Femur (tissue), 1 donor: ENCODE measurements around the gene CADPS.

Experiments
- DNase-seq: peaks from one replicate; pipeline ENCODE4 v3.0.0-alpha.2; 2017

The CADPS gene

DNA sequence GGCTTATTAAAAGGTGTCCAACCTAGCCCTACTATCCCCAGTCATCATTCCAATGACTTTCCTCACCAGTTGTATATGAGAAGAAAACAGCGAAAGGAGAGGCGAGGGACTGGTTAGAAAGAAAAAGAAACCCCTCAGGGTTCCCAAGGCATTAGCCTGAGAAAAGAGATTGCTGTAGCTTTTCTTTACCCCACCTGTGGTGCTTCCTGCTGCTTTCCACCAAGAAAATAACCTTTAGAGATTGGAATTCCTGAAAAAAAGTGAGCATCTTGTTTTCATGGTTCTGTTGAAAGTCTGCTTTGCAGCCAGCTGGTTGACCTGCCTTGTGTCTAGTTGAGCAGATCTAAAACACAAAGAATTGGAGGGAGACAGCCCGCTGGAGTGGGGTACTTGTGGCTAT lies 196.4 kb downstream of the CADPS start:
- DNase-seq, result no peak

- no peak for DNase-seq
These were observed 197.3 kb downstream of the CADPS start for GRCh38 chr3:62677926-62678325.

DNA sequence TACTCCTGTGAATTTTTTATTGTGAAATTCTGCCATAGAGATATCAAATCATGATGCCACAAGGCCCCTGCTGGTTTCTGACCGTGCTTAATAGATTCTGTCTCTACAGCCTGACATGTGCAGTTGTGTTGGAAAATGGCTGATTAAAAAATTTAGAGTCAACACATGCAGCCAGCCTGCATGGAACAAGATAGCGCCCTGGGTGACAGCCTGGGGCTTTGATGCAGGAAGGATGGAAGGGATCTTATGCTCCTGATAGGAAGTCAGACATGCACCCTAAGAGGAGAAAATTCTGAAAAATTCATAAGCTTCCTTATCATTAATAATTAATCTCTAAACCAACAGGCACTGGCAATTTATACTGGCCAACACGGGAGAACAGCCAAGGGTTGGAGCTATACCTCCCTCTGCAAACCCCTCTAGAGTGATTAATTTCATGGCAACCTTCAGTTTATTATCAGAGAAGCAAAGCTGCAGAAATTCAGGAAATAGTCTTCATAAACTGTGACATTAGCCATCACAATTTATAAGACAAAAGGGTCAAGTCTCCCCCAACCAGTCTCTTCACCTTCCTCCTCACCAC lies 198.4 kb downstream of the CADPS start:
- DNase-seq, result no peak

GRCh38 chr3:62675492-62675891 lies 199.7 kb downstream of the CADPS start:
- no peak for DNase-seq

GRCh38 chr3:62672988-62673313 lies 202.3 kb downstream of the CADPS start:
- DNase-seq, result no peak

GRCh38 chr3:62672270-62672987 lies 202.8 kb downstream of the CADPS start:
- no peak for DNase-seq

- DNase-seq, result no peak
These were observed 204.9 kb downstream of the CADPS start for GRCh38 chr3:62670351-62670750.

- no peak for DNase-seq
These were observed 206.1 kb downstream of the CADPS start for GRCh38 chr3:62669161-62669560.

GRCh38 chr3:62667714-62668113 lies 207.5 kb downstream of the CADPS start:
- DNase-seq, result no peak

GRCh38 chr3:62665627-62666437 lies 209.4 kb downstream of the CADPS start:
- peak; percentile 70 for DNase-seq

DNA sequence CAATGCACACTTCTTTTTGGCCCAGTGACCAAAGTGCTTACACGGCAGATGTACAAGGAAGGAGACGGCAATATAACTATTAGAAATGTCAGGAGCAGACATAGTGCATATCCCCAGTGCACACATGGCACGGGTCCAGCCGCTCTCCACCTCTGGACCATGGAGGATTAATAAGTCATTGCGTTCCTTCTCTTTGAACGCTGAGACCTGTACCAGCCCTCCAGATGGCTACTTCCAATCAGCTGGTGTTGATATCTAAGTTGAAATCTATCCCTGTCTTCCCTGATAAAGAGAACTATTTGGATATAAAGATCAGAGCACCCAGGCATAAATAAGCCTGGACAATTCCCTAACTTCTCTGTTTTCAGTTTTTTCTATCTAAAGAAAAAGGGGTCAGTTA lies 212.5 kb downstream of the CADPS start:
- no peak for DNase-seq

DNA sequence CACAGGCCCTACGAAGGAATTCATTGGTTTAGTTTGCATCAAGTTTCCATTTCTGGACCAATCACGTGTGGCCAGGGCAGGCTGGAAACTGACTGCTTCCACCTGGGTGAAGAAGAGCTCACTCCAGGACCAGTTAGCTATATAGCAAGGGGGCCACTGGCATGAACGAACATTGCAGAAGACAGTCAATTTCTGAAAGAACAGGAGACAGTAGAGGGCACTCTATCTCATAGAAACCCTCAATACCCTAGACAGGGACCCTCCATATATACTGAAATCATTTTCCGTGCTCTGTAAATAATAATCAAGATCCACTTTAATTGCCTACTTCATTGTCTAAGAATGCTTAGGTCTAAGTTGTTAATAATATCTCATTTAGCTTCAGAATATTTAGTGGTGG lies 215.6 kb downstream of the CADPS start:
- DNase-seq, result no peak

GRCh38 chr3:62655691-62656063 lies 219.5 kb downstream of the CADPS start:
- DNase-seq, result no peak

DNA sequence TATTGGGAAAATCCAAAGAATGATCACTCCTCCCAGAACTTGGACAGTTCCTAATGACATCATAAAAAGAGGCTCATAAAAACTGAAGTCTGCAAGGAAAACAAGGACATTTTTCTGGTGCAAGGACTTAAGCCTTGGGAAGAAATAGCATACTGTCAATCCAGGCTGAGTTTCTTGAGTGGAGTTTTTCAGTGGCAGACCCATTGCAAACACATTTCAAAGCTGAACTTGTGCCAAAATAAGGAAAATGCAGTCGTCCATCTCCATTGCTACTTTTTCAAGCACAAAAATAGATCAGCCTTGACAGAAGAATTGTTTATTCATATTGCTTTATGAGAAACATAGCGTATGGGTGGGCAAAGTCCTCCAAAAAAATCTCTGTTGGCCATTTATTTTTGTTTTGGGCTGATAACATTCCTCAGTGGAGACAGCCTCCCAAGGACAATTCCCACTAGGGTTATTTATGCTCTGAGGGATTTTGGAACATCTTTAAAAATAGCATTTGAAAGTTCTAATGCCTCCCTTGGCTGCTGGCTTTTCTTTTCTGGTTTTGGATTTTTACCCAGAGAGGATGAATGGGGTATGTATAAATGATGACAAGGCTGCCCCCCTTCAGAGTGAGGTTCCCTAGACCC lies 220.0 kb downstream of the CADPS start:
- no peak for DNase-seq

- DNase-seq, result no peak
These were observed 221.4 kb downstream of the CADPS start for GRCh38 chr3:62653796-62654195.

GRCh38 chr3:62647711-62648110 lies 227.5 kb downstream of the CADPS start:
- DNase-seq, result no peak

DNA sequence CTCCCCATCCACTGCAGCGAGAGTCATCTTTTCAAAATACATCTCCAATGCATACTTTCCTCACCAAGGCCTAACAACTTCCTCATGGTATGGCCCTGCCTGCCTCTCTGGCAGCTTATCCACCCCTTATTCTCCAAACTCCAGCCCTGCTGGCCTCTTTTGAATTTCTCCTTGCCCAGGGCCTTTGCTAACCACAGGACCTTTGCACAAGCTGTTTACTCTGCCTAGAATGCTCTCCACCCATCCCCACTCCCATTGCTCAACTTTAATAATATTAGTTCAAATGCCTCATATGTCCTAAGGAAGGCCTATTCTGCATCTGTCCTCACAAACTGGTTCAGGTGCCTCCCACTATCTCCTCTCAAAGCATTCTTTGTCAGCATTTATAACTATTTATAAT lies 230.7 kb downstream of the CADPS start:
- no peak for DNase-seq

DNA sequence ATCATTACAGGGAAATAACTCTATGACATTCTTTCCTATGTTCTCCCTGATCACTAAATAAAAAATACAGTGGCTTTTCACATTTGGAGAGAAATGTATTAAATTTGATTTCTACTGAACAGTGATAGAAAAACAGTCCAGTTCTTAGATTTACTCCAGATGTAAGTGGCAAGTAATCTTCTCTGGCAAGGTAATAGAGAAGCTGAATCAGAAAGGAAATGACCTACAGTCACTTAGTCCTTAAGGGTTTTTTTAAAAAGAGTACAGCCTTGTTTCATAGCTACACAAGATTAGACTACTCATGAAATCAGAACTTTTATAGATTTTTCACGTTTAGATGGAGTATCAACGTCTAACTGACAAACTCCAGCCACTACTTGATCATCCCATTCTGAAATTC lies 236.9 kb downstream of the CADPS start:
- DNase-seq, result no peak

GRCh38 chr3:62636235-62636826 lies 238.9 kb downstream of the CADPS start:
- no peak for DNase-seq

GRCh38 chr3:62632510-62633294 lies 242.5 kb downstream of the CADPS start:
- no peak for DNase-seq

DNA sequence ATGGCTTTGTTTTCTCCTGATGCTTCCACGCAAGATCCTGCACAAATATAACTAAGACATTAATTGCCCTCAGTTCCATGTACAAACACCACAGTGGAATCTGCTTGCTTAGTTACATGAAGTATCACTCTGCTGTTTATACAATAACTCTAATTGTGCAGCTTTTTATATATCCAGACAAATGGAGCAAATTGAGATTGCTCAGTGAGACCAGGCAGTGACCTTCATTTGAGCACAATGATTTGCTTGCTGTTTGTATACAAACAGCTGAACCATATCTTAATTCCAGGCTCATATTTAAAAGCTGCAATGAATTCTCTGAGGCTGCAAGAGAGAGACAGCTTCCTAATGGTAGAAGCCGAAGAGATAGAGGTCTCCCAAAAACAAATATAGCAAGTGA lies 243.7 kb downstream of the CADPS start:
- DNase-seq, result no peak

GRCh38 chr3:62630664-62631063 lies 244.6 kb downstream of the CADPS start:
- no peak for DNase-seq

DNA sequence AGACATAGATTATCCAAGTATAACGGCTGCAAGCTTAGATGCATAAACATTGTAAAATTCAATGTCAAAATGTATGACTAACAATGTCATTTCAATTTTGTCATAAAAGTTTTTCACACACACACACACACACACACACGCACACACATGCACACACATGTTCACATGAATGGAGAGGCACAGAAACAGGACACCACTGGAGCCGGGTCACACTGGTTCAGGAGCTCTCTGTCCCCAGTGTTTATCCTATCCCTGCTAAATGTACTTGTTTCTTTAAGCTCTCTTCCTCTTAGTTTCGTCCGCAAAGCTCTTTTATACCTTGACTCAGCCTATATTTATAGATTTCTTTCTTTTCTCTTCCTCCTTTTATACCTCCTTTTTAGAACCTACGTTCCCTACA lies 249.9 kb downstream of the CADPS start:
- DNase-seq, result no peak
